Subcutaneous adipose tissue (tissue), 4 donors: Measurements from ENCODE around the gene CSNK1A1. TPM values are rescaled to one million over a fixed set of nuclear protein-coding genes. Genes with fewer than 3 reads are reported as not detected.

ENCODE experiments used
- CTCF ChIP-seq: fragments of 450-650 bp; IDR thresholded peaks from one replicate; pipeline ENCODE4 v1.5.1; 2016; ENCODE audit warnings: low read depth, mild to moderate bottlenecking, control low read depth, antibody characterized with exemption, moderate library complexity
- total RNA-seq, 4 donors: library from RNA; depleted of rRNA; stranded (reverse); fragments of >200 nt; gene quantifications; one replicate each; pipeline ENCODE4 v1.1.0, GENCODE V29; 2016

The CSNK1A1 gene
- total RNA-seq, 4 donors from 2014 or later = 149 to 210 (median 162) TPM

GRCh38 chr5:149593370-149593769 lies 42.1 kb upstream of the CSNK1A1 start:
- no peak for TF ChIP-seq CTCF

GRCh38 chr5:149588936-149589335 lies 37.7 kb upstream of the CSNK1A1 start:
- TF ChIP-seq CTCF = no peak

GRCh38 chr5:149586708-149587318 lies 35.6 kb upstream of the CSNK1A1 start:
- TF ChIP-seq CTCF = no peak

- TF ChIP-seq CTCF = no peak
These were observed 34.7 kb upstream of the CSNK1A1 start for GRCh38 chr5:149585910-149586309.

GRCh38 chr5:149584121-149584520 lies 32.9 kb upstream of the CSNK1A1 start:
- TF ChIP-seq CTCF = no peak

- no peak for TF ChIP-seq CTCF
These were observed 32.2 kb upstream of the CSNK1A1 start for GRCh38 chr5:149583394-149583793.

GRCh38 chr5:149581931-149582768 lies 30.9 kb upstream of the CSNK1A1 start:
- no peak for TF ChIP-seq CTCF
